Measurements from ENCODE around the gene UNC5CL. TPM values are rescaled to one million over a fixed set of nuclear protein-coding genes. Genes with fewer than 3 reads are reported as not detected.

UNC5CL gene
- total and polyA plus RNA-seq, 2 of the 4 experiments (the other 2 are of a cell fraction): not detected

DNA sequence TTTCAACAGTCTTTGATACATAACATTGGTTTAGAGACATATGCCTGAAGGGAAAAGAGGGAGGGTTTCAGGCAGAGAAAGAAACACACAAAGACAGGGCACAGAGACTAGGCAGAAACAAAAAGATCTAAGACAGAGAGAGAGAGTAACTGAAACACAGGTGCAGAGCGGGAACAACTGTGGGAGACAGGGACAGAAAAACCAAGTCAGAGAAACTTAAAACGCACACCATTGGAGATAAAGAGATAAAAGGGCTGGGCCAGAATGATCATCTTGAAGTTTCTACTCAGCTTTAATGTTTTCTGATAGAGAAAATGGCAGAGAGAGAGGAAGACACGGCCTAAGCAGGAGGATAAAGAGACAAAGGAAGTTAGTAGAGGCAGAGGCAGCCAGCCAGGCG is 11.8 kb downstream of the UNC5CL start:
- Histone ChIP-seq H3K14ac (replicated peaks; ENCODE audit: low read depth, low read length) (no peak overlapping the region), H2BK5ac (ENCODE audit: low read depth, low read length, poor library complexity, severe bottlenecking) (no peak overlapping the region), H2AK9ac (replicated peaks; ENCODE audit: low read depth, low read length, poor library complexity) (no peak overlapping the region), H4K8ac (ENCODE audit: low read depth in 2 of 2, low read length in 2 of 2) (peak overlapping the region; percentile 31 to 37; a peak in 1 of 4 replicates), H3K4me2 (ENCODE audit: low read depth, low read length) (no peak overlapping the region; the same call in 1 of the 2 replicates), H3K4me3 (ENCODE audit: insufficient read depth, low read depth, low read length) (no peak overlapping the region), H4K5ac (ENCODE audit: low read depth, low read length) (no peak overlapping the region), H2BK20ac (ENCODE audit: low read depth, low read length) (no peak overlapping the region), H3K23ac (ENCODE audit: low read depth, low read length) (no peak overlapping the region), H2AFZ (replicated peaks; ENCODE audit: low read length, poor library complexity) (peak overlapping the region; percentile 96), H3K4ac (ENCODE audit: low read depth, low read length) (no peak overlapping the region), H2AK5ac (ENCODE audit: low read depth, low read length) (no peak overlapping the region), H3K36me3 (ENCODE audit: control insufficient read depth, insufficient read depth, low read length) (no peaks in the 10 kb centered on the region), H3K4me1 (ENCODE audit: control insufficient read depth, insufficient read depth, low read length) (peaks cover 4% of the 10 kb centered on the region; the same call in 1 of the 2 replicates), H3K56ac (ENCODE audit: extremely low read depth, insufficient read depth, low read length) (no peak overlapping the region), H3K27me3 (ENCODE audit: control insufficient read depth, insufficient read depth, low read length) (peaks cover 7% of the 10 kb centered on the region; the same call in 1 of the 2 replicates), H3K18ac (ENCODE audit: low read depth, low read length) (no peak overlapping the region), H2BK15ac (ENCODE audit: low read depth, low read length) (no peak overlapping the region), H3K27ac (ENCODE audit: insufficient read depth, low read length) (no peak overlapping the region), H2BK120ac (ENCODE audit: low read depth, low read length) (no peak overlapping the region), H3K9me3 (ENCODE audit: control insufficient read depth, insufficient read depth, low read length) (no peaks in the 10 kb centered on the region), H4K20me1 (ENCODE audit: insufficient read depth, low read length) (no peaks in the 10 kb centered on the region), H3K9me1 (ENCODE audit: insufficient read depth, low read length) (no peaks in the 10 kb centered on the region), H4K91ac (ENCODE audit: insufficient read depth, low read depth, low read length) (no peak overlapping the region), H3K9ac (ENCODE audit: low read depth, low read length) (no peak overlapping the region), H3K79me1 (ENCODE audit: low read depth in 1 of 2, low read length in 2 of 2) (no peaks in the 10 kb centered on the region)
- ATAC-seq (ENCODE audit: low read depth) (no peak), DNase-seq (no peak)
- 80% methylated on average over 2 of the region's 4 CpGs; no CpG with 5 or more reads in 1 of the 2 experiments for WGBS, 2 experiments (ENCODE audit: extremely low coverage in 2 of 2, insufficient read length in 1 of 2)
- dilution Hi-C loops (cut with HindIII; ENCODE audit: low sequenced_read_pairs, unreplicated experiment) (no loop called here), intact Hi-C loops (cut with micrococcal nuclease) (loop anchor here (10.0 kb wide), 1 partner anchor 1682 kb away; no protein-coding TSS in a partner anchor), in situ Hi-C loops (cut with MboI; ENCODE audit: low sequenced_read_pairs) (loop anchor here (10.0 to 25.0 kb wide), 3 partner anchors 472 to 1665 kb away; no protein-coding TSS in a partner anchor)
- CTCF ChIA-PET: interaction anchor here (1.2 to 2.5 kb wide), 5 partner anchors 13 to 132 kb away, joined by 3 to 24 read pairs (median 6); no protein-coding TSS in a partner anchor
- BruUV-seq (replicated peaks): no TSS peak
- POLR2A ChIA-PET (ENCODE audit: unreplicated experiment): no interaction called here
- TF ChIP-seq POLR2A (IDR thresholded peaks at IDR 0.05; ENCODE audit: low read depth, low read length) (no peak), RCOR1 (IDR thresholded peaks at IDR 0.05; ENCODE audit: insufficient replicate concordance, low read length) (no peak), MAFK (IDR thresholded peaks at IDR 0.05; ENCODE audit: low read depth, low read length) (no peak), MAZ (IDR thresholded peaks at IDR 0.05; ENCODE audit: borderline replicate concordance, low read depth, low read length) (no peak), RAD21 (IDR thresholded peaks at IDR 0.05; ENCODE audit: low read length) (no peak), RFX5 (IDR thresholded peaks at IDR 0.05; ENCODE audit: low read depth, low read length) (no peak), CEBPB (IDR thresholded peaks at IDR 0.05; ENCODE audit: low read depth, low read length) (no peak), FOS (IDR thresholded peaks at IDR 0.05; ENCODE audit: low read depth, low read length) (no peak)

All from IMR-90 (cell line).